Activated CD4-positive, alpha-beta T cell treated with anti-CD3 and anti-CD28 coated beads, Interleukin-2, amount 10 ng/mL, durations not matched to agents 7 days and 5 days (primary cell): ENCODE measurements around the gene HCFC2. TPM values are rescaled to one million over a fixed set of nuclear protein-coding genes. Genes with fewer than 3 reads are reported as not detected.
"Not testable (repeated sequence)": the region's sequence is repeated elsewhere in the genome, so short reads cannot be mapped to it uniquely, and the experiment has no call there.

Experiments
- CTCF ChIA-PET: fragments of 350-600 bp; sonication (Branson Sonifier 250); formaldehyde crosslinking; loops from one replicate; lab custom pipeline; 2021; ENCODE audit warnings: antibody characterized with exemption; lab: Charles Lee
- POLR2A ChIA-PET: fragments of 350-600 bp; sonication (Branson Sonifier 250); formaldehyde crosslinking; loops from one replicate; lab custom pipeline; 2021; ENCODE audit warnings: antibody characterized with exemption; lab: Charles Lee
- DNase-seq: peaks from one replicate; pipeline ENCODE4 v3.0.0-alpha.2; 2020
- H3K27ac Mint-ChIP-seq: one replicate; pipeline ENCODE4 v1.8.0; 2021; ENCODE audit warnings: mild to moderate bottlenecking, moderate library complexity, mixed read lengths
- H3K27me3 Mint-ChIP-seq: one replicate; pipeline ENCODE4 v1.8.0; 2021; ENCODE audit warnings: mixed read lengths
- H3K36me3 Mint-ChIP-seq: one replicate; pipeline ENCODE4 v1.8.0; 2021; ENCODE audit warnings: low read depth, mixed read lengths
- H3K4me1 Mint-ChIP-seq: one replicate; pipeline ENCODE4 v1.8.0; 2021; ENCODE audit warnings: mixed read lengths
- H3K4me3 Mint-ChIP-seq: one replicate; pipeline ENCODE4 v1.8.0; 2021; ENCODE audit warnings: mild to moderate bottlenecking, moderate library complexity, mixed read lengths
- H3K9me3 Mint-ChIP-seq: one replicate; pipeline ENCODE4 v1.8.0; 2021; ENCODE audit warnings: mixed read lengths
- total RNA-seq, 2 experiments: library from RNA; stranded (reverse); gene quantifications; one replicate each; pipeline ENCODE4 v1.2.3, GENCODE V29; 2021

The HCFC2 gene
- total RNA-seq, 2 experiments from 2014 or later, result 13.1 to 15.4 TPM

DNA sequence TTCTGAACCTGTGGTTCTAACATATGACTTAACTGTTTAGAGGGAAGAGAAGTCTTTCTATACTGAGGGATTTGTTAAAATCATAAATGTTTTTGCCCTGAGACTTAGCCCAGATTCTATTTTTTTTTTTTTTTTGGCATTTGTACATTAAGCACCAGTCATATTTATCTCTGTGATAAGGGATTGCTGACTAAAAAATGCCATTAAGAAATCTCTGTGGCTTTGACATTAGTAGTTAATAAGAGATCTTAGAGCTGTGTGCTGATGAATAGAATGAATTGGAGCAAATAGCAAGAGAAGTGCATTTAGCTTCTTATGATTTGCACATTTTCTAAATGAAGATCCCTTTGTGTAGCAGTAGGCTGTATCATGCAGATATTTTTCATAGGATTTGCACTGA lies 41.1 kb downstream of the HCFC2 start:
- Mint-ChIP-seq H3K27me3 (no peaks in the 10 kb centered on the region), H3K4me3 (no peak overlapping the region), H3K9me3 (no peaks in the 10 kb centered on the region), H3K27ac (no peak overlapping the region), H3K36me3 (peaks cover 13% of the 10 kb centered on the region), H3K4me1 (peaks cover 11% of the 10 kb centered on the region)
- ChIA-PET POLR2A (no interaction called here), CTCF (no interaction called here)
- DNase-seq, result no peak

DNA sequence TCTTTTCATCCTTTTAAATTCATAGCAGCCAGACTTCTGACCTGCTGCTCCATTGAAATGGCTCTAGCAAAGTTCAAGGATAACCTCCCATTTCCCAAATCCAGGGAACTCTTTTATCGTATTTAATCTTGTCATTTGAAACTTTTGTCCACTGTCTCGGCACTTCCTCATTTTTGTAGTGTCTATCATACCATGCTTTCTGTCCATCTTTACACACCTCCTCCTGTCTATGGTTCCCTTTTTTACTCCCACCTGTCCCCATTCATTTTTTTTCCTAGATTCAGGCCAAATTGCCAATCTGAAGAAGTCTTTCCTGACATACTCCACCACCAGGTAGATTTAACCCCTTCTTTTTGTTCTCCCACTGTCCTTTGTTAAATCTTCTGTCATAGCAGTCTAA lies 42.6 kb downstream of the HCFC2 start:
- Mint-ChIP-seq H3K36me3 (peaks cover 7% of the 10 kb centered on the region), H3K27ac (no peak overlapping the region), H3K4me3 (no peak overlapping the region), H3K9me3 (no peaks in the 10 kb centered on the region), H3K27me3 (no peaks in the 10 kb centered on the region), H3K4me1 (peaks cover 11% of the 10 kb centered on the region)
- DNase-seq, result no peak
- ChIA-PET POLR2A (no interaction called here), CTCF (no interaction called here)

GRCh38 chr12:104108755-104109445 lies 44.6 kb downstream of the HCFC2 start:
- no peak overlapping the region for H3K4me3 Mint-ChIP-seq
- H3K4me1 Mint-ChIP-seq, result peaks cover 11% of the 10 kb centered on the region
- no peaks in the 10 kb centered on the region for H3K9me3 Mint-ChIP-seq
- H3K36me3 Mint-ChIP-seq, result peaks cover 1% of the 10 kb centered on the region
- DNase-seq, result peak; percentile 93
- H3K27me3 Mint-ChIP-seq, result no peaks in the 10 kb centered on the region
- CTCF ChIA-PET, result interaction anchor here (0.6 to 1.5 kb wide), 23 partner anchors 9 to 240 kb away, joined by 3 to 12 read pairs (median 4); partner anchors contain the start of gene HCFC2
- no peak overlapping the region for H3K27ac Mint-ChIP-seq
- POLR2A ChIA-PET, result interaction anchor here (0.6 kb wide), 1 partner anchor 181 kb away, joined by 8 read pairs; no protein-coding TSS in a partner anchor

- CTCF ChIA-PET, result interaction anchor here (0.7 to 1.5 kb wide), 18 partner anchors 9 to 241 kb away, joined by 3 to 12 read pairs (median 4); partner anchors contain the start of gene HCFC2
- H3K27me3 Mint-ChIP-seq, result no peaks in the 10 kb centered on the region
- H3K27ac Mint-ChIP-seq, result no peak overlapping the region
- no peak for DNase-seq
- H3K4me1 Mint-ChIP-seq, result peaks cover 11% of the 10 kb centered on the region
- no peaks in the 10 kb centered on the region for H3K9me3 Mint-ChIP-seq
- POLR2A ChIA-PET, result no interaction called here
- peaks cover 3% of the 10 kb centered on the region for H3K36me3 Mint-ChIP-seq
- H3K4me3 Mint-ChIP-seq, result no peak overlapping the region
Measured at GRCh38 chr12:104109446-104110271, 45.3 kb downstream of the HCFC2 start.

GRCh38 chr12:104114834-104115586 lies 50.7 kb downstream of the HCFC2 start:
- H3K4me3 Mint-ChIP-seq, H3K27ac Mint-ChIP-seq, H3K27me3 Mint-ChIP-seq, H3K4me1 Mint-ChIP-seq, CTCF ChIA-PET, DNase-seq, H3K9me3 Mint-ChIP-seq, POLR2A ChIA-PET: not testable (repeated sequence)
- peaks cover 16% of the 10 kb centered on the region for H3K36me3 Mint-ChIP-seq

DNA sequence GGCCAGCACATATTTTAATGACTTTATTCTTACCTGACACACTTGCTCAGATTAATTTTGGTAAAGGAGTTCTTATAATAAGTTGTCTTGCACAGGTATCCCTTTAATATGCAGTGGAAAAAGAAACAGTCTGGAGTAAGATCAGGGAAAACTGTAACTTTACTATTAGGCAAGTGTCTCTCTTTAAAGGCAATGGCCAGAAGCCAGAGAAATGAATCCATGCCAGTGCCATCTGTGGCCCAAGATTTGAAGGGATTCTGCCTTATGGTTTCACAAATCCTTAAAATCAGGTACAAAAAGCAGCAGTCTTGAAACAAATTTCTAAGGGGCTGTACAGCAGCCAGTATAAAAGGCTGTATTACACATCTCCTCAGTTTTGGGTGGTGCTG lies 51.2 kb downstream of the HCFC2 start:
- POLR2A ChIA-PET, result no interaction called here
- CTCF ChIA-PET, result no interaction called here
- Mint-ChIP-seq H3K27ac (no peak overlapping the region), H3K27me3 (no peaks in the 10 kb centered on the region), H3K4me3 (no peak overlapping the region), H3K4me1 (no peaks in the 10 kb centered on the region), H3K36me3 (peaks cover 20% of the 10 kb centered on the region), H3K9me3 (no peaks in the 10 kb centered on the region)
- DNase-seq, result no peak

DNA sequence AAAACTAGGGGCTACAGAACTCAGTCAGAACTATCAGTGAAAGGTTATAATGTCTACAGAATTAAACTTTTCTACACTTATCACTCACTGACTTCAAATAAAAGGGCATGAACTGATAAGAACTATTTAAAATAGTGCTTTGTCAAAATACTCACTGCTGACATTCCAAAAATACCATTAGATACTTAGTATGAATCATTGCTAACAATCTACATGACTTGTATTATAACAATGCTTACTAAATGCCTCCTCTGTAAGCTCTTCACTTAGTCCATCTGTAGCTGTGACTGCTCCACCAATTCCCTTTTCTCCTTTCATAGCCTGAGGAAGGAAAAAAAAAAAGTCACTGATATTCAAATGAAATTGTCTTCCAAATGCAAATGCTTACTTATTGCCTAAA lies 56.7 kb downstream of the HCFC2 start:
- ChIA-PET CTCF (interaction anchor here (1.3 kb wide), 1 partner anchor 12 kb away, joined by 3 read pairs; no protein-coding TSS in a partner anchor), POLR2A (no interaction called here)
- DNase-seq, result no peak
- no peak overlapping the region for H3K27ac Mint-ChIP-seq
- H3K4me3 Mint-ChIP-seq, result no peak overlapping the region
- peaks cover 32% of the 10 kb centered on the region for H3K36me3 Mint-ChIP-seq
- no peaks in the 10 kb centered on the region for H3K9me3 Mint-ChIP-seq
- H3K4me1 Mint-ChIP-seq, result no peaks in the 10 kb centered on the region
- no peaks in the 10 kb centered on the region for H3K27me3 Mint-ChIP-seq

DNA sequence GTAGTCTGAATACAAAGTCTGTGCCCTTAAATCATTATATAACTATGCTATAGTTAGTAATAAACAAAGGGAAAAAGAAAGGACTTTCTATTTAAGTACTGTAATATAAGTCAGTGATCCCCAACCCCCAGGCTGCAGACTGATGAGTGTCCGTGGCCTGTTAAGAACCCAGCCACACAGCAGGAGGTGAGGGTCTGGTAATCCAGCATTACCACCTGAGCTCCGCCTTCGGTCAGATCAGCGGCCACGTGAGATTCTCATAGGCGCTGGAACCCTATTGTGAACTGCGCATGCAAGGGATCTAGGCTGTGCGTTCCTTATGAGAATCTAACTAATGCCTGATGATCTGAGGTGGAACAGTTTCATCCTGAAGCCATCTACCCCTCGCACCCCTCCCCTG lies 58.0 kb downstream of the HCFC2 start:
- H3K27ac Mint-ChIP-seq, result no peak overlapping the region
- CTCF ChIA-PET, result interaction anchor here (0.9 kb wide), 1 partner anchor 13 kb away, joined by 3 read pairs; no protein-coding TSS in a partner anchor
- no peak overlapping the region for H3K4me3 Mint-ChIP-seq
- H3K27me3 Mint-ChIP-seq, result no peaks in the 10 kb centered on the region
- H3K4me1 Mint-ChIP-seq, result no peaks in the 10 kb centered on the region
- DNase-seq, result no peak
- H3K9me3 Mint-ChIP-seq, result no peaks in the 10 kb centered on the region
- POLR2A ChIA-PET, result no interaction called here
- peaks cover 38% of the 10 kb centered on the region for H3K36me3 Mint-ChIP-seq

GRCh38 chr12:104126548-104126947 lies 62.2 kb downstream of the HCFC2 start:
- DNase-seq, result no peak
- Mint-ChIP-seq H3K27me3 (no peaks in the 10 kb centered on the region), H3K9me3 (no peaks in the 10 kb centered on the region), H3K36me3 (peaks cover 34% of the 10 kb centered on the region), H3K4me3 (no peak overlapping the region), H3K4me1 (peaks cover 4% of the 10 kb centered on the region), H3K27ac (no peak overlapping the region)
- POLR2A ChIA-PET, result interaction anchor here (0.6 kb wide), 1 partner anchor 318 kb away, joined by 4 read pairs; no protein-coding TSS in a partner anchor
- CTCF ChIA-PET, result interaction anchor here (0.8 to 1.9 kb wide), 2 partner anchors 12 to 18 kb away, joined by 3 to 5 read pairs; partner anchors contain the start of gene NFYB

- CTCF ChIA-PET, result no interaction called here
- H3K36me3 Mint-ChIP-seq, result peaks cover 29% of the 10 kb centered on the region
- no peak overlapping the region for H3K27ac Mint-ChIP-seq
- H3K4me3 Mint-ChIP-seq, result no peak overlapping the region
- H3K27me3 Mint-ChIP-seq, result no peaks in the 10 kb centered on the region
- DNase-seq, result no peak
- no peaks in the 10 kb centered on the region for H3K9me3 Mint-ChIP-seq
- POLR2A ChIA-PET, result interaction anchor here (0.7 kb wide), 1 partner anchor 223 kb away, joined by 4 read pairs; no protein-coding TSS in a partner anchor
- peaks cover 11% of the 10 kb centered on the region for H3K4me1 Mint-ChIP-seq
Measured at GRCh38 chr12:104130760-104131159, 66.4 kb downstream of the HCFC2 start.

DNA sequence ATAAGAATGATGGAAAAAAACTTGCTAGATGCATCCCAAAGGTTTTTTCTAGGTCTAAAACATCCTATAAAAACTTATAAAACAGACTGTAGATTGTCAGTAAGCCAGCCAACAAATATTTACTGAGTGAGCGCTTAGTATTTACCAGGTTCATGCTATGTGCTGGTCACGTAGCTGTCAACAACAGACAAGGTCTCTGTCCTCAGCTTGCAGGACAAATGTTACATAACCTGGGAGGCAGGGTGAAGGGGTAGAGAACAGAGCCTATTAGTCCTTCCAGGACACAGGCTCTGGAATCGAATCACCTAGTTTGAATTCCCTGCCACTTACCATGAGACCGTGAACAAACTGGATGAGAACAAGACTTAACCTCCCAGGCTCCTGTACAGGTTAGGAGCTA lies 67.3 kb downstream of the HCFC2 start:
- H3K27ac Mint-ChIP-seq, result no peak overlapping the region
- H3K36me3 Mint-ChIP-seq, result peaks cover 22% of the 10 kb centered on the region
- POLR2A ChIA-PET, result no interaction called here

GRCh38 chr12:104132351-104132956 lies 68.1 kb downstream of the HCFC2 start:
- POLR2A ChIA-PET, result no interaction called here
- H3K27me3 Mint-ChIP-seq, result no peaks in the 10 kb centered on the region
- no peaks in the 10 kb centered on the region for H3K9me3 Mint-ChIP-seq
- CTCF ChIA-PET, result no interaction called here
- H3K27ac Mint-ChIP-seq, result no peak overlapping the region
- no peak overlapping the region for H3K4me3 Mint-ChIP-seq
- no peak for DNase-seq
- H3K36me3 Mint-ChIP-seq, result peaks cover 22% of the 10 kb centered on the region
- H3K4me1 Mint-ChIP-seq, result peaks cover 20% of the 10 kb centered on the region

More for the DNA sequence above, 67.3 kb downstream of the HCFC2 start:
- Mint-ChIP-seq H3K4me3 (no peak overlapping the region), H3K27me3 (no peaks in the 10 kb centered on the region), H3K4me1 (peaks cover 14% of the 10 kb centered on the region), H3K9me3 (no peaks in the 10 kb centered on the region)
- CTCF ChIA-PET, result interaction anchor here (0.7 kb wide), 1 partner anchor 217 kb away, joined by 3 read pairs; no protein-coding TSS in a partner anchor
- no peak for DNase-seq
